ENCODE measurements around the gene ARFIP1. TPM values are rescaled to one million over a fixed set of nuclear protein-coding genes. Genes with fewer than 3 reads are reported as not detected.

ARFIP1 gene
- 10 to 100 TPM; 18.2 to 19.1 TPM for total RNA-seq

GRCh38 chr4:152779513-152780266 is at the start of gene ARFIP1, which contains the start of gene TIGD4:
Gene ARFIP1 (plus strand): TSS chr4:152779954. CDS start chr4:152829634, 49,680 bp downstream.
Gene TIGD4 (minus strand): TSS chr4:152779730. CDS start chr4:152771004, 8,726 bp downstream.

GRCh38 chr4:152935631-152936445 is 156.1 kb downstream of the ARFIP1 start, which contains the start of gene FHDC1:
Gene FHDC1 (plus strand): TSS chr4:152936323. CDS start chr4:152943058, 6,735 bp downstream.

Other genes starting within 250 kb of the ARFIP1 start
- 10 to 100 TPM; 53.2 to 53.8 TPM for gene FBXW7, start 243.9 kb upstream of the ARFIP1 start, total RNA-seq
- 10 to 100 TPM; 28.8 to 32.2 TPM for gene TMEM154, start 100.0 kb upstream of the ARFIP1 start, total RNA-seq
- under 1 TPM; 0.08 to 0.14 TPM for gene TIGD4, start 224 bp upstream of the ARFIP1 start, total RNA-seq
- under 1 TPM; 0.05 to 0.12 TPM for gene FHDC1, start 156.4 kb downstream of the ARFIP1 start, total RNA-seq

All from activated naive CD4-positive, alpha-beta T cell treated with anti-CD3 and anti-CD28 coated beads, Interleukin-2, amount 10 ng/mL, durations not matched to agents 5 hours and 36 hours (primary cell).